HepG2 (cell line): Measurements from ENCODE around the gene ABCC1. TPM values are rescaled to one million over a fixed set of nuclear protein-coding genes. Genes with fewer than 3 reads are reported as not detected.

Experiments used
- MTF1 ChIP-seq: sonication (generic); formaldehyde crosslinking; IDR thresholded peaks from 2 replicates; pipeline ENCODE4 v1.5.0; 2020; ENCODE audit warnings: missing genetic modification reagents
- SNAPC2 ChIP-seq: sonication (generic); formaldehyde crosslinking; IDR thresholded peaks from 2 replicates; pipeline ENCODE4 v1.8.1; 2022; ENCODE audit warnings: mild to moderate bottlenecking, missing genetic modification reagents
- SRY ChIP-seq: sonication (generic); formaldehyde crosslinking; IDR thresholded peaks from 2 replicates; pipeline ENCODE4 v1.8.0; 2022; ENCODE audit warnings: mild to moderate bottlenecking, missing genetic modification reagents
- ZNF296 ChIP-seq: sonication (generic); formaldehyde crosslinking; conservative IDR thresholded peaks from 2 replicates; pipeline ENCODE4 v1.5.0; 2020; ENCODE audit warnings: mild to moderate bottlenecking, missing genetic modification reagents
- ZNF44 ChIP-seq: sonication (generic); formaldehyde crosslinking; IDR thresholded peaks from 2 replicates; pipeline ENCODE4 v1.5.1; 2020; ENCODE audit warnings: mild to moderate bottlenecking, missing genetic modification reagents
- polyA plus RNA-seq, 8 experiments: library from polyadenylated mRNA; depleted of rRNA in 3 of 8; stranded (reverse) in 7 of 8; unstranded in 1 of 8; fragments of >200 nt; fragmentation: Illumina TruSeq in 4 of 8; extraction: Trizol in 4 of 8; gene quantifications; 2 replicates each; pipeline versions ENCODE4 v1.2.1 to v1.2.3, GENCODE V29; 2011 to 2016; ENCODE audit warnings: low read depth in 4 of 8, missing spikeins in 1 of 8, mixed read lengths in 1 of 8; ENCODE audit not compliant: insufficient read depth in 1 of 8
- total RNA-seq, 5 experiments: library from RNA; depleted of rRNA; stranded (reverse); fragments of >200 nt; fragmentation: Illumina TruSeq; extraction: Trizol; gene quantifications; 2 replicates each; pipeline ENCODE4 v1.2.3, GENCODE V29; 2016; ENCODE audit warnings: low read depth in 1 of 5
- TF ChIP-seq, protein P1 (sequence below), 2 experiments: sonication (generic) in 1 of 2; formaldehyde crosslinking in 1 of 2; IDR thresholded peaks; 2 replicates each; pipeline versions ENCODE4 v1.4.0 to v1.6.1; 2018 to 2020; ENCODE audit warnings: missing genetic modification reagents in 2 of 2, borderline replicate concordance in 1 of 2, low read depth in 1 of 2, mild to moderate bottlenecking in 1 of 2, missing biosample characterization in 1 of 2
- TF ChIP-seq, protein P2 (sequence below): sonication (generic); formaldehyde crosslinking; IDR thresholded peaks from 2 replicates; pipeline ENCODE4 v1.9.0; 2021; ENCODE audit warnings: mild to moderate bottlenecking, missing genetic modification reagents
- TF ChIP-seq, protein P3 (sequence below): sonication (generic); formaldehyde crosslinking; conservative IDR thresholded peaks from 2 replicates; pipeline ENCODE4 v1.4.0; 2020; ENCODE audit warnings: missing genetic modification reagents
- TF ChIP-seq, protein P4 (sequence below): sonication (generic); formaldehyde crosslinking; IDR thresholded peaks from 2 replicates; pipeline ENCODE4 v1.5.1; 2020; ENCODE audit warnings: mild to moderate bottlenecking, missing genetic modification reagents, borderline replicate concordance

ABCC1 gene
- total and polyA plus RNA-seq, 2 of the 13 experiments (the other 11 are each of a cell fraction or from before 2014, with no cell fraction given), result 13.0 to 30.6 TPM

DNA sequence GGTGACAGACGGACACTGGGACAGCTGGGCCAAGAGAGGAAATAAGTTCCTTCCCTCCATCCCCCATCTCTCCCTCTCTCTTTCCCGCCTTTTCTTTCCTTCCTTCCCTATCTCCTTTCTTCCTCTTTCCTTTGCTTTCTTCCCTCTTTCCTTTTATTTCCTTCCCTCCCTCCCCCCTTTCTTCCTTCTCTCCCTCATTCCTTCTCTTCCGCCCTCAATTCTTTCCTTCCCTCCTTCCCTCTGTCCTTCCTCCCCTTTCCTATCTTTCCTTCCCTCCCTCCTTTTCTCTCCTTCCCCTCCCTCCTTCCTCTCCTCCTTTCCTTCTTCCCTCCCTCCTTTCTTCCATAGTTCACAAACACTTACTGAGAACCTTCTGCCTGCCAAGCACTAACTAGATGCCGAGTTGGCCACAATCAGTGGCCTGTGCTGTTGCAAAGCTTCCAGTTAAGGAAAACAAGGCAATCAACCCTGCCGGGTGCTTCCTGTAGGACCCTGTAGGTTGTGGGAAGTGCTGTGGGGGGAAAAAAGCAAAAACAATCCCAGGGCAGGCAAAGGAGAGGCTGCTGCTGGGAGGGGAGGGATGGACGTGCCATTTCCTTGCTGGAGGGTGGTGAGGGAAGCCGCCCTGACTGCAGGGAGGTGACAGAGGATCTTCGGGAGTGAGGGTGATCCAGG, 242.2 kb downstream of the ABCC1 start (continued):
- TF ChIP-seq, protein P1, sequence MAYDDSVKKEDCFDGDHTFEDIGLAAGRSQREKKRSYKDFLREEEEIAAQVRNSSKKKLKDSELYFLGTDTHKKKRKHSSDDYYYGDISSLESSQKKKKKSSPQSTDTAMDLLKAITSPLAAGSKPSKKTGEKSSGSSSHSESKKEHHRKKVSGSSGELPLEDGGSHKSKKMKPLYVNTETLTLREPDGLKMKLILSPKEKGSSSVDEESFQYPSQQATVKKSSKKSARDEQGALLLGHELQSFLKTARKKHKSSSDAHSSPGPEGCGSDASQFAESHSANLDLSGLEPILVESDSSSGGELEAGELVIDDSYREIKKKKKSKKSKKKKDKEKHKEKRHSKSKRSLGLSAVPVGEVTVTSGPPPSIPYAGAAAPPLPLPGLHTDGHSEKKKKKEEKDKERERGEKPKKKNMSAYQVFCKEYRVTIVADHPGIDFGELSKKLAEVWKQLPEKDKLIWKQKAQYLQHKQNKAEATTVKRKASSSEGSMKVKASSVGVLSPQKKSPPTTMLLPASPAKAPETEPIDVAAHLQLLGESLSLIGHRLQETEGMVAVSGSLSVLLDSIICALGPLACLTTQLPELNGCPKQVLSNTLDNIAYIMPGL (CRISPR knock-in tag; IDR thresholded peaks at IDR 0.05; ENCODE audit: borderline replicate concordance in 1 of 2, low read depth in 1 of 2), result no peak
- TF ChIP-seq, protein P2, sequence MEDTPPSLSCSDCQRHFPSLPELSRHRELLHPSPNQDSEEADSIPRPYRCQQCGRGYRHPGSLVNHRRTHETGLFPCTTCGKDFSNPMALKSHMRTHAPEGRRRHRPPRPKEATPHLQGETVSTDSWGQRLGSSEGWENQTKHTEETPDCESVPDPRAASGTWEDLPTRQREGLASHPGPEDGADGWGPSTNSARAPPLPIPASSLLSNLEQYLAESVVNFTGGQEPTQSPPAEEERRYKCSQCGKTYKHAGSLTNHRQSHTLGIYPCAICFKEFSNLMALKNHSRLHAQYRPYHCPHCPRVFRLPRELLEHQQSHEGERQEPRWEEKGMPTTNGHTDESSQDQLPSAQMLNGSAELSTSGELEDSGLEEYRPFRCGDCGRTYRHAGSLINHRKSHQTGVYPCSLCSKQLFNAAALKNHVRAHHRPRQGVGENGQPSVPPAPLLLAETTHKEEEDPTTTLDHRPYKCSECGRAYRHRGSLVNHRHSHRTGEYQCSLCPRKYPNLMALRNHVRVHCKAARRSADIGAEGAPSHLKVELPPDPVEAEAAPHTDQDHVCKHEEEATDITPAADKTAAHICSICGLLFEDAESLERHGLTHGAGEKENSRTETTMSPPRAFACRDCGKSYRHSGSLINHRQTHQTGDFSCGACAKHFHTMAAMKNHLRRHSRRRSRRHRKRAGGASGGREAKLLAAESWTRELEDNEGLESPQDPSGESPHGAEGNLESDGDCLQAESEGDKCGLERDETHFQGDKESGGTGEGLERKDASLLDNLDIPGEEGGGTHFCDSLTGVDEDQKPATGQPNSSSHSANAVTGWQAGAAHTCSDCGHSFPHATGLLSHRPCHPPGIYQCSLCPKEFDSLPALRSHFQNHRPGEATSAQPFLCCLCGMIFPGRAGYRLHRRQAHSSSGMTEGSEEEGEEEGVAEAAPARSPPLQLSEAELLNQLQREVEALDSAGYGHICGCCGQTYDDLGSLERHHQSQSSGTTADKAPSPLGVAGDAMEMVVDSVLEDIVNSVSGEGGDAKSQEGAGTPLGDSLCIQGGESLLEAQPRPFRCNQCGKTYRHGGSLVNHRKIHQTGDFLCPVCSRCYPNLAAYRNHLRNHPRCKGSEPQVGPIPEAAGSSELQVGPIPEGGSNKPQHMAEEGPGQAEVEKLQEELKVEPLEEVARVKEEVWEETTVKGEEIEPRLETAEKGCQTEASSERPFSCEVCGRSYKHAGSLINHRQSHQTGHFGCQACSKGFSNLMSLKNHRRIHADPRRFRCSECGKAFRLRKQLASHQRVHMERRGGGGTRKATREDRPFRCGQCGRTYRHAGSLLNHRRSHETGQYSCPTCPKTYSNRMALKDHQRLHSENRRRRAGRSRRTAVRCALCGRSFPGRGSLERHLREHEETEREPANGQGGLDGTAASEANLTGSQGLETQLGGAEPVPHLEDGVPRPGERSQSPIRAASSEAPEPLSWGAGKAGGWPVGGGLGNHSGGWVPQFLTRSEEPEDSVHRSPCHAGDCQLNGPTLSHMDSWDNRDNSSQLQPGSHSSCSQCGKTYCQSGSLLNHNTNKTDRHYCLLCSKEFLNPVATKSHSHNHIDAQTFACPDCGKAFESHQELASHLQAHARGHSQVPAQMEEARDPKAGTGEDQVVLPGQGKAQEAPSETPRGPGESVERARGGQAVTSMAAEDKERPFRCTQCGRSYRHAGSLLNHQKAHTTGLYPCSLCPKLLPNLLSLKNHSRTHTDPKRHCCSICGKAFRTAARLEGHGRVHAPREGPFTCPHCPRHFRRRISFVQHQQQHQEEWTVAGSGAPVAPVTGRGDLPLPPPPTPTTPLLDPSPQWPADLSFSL (CRISPR knock-in tag), result no peak
- TF ChIP-seq SNAPC2 (CRISPR knock-in tag), result no peak
- TF ChIP-seq ZNF296, result no peak
- TF ChIP-seq, protein P3, sequence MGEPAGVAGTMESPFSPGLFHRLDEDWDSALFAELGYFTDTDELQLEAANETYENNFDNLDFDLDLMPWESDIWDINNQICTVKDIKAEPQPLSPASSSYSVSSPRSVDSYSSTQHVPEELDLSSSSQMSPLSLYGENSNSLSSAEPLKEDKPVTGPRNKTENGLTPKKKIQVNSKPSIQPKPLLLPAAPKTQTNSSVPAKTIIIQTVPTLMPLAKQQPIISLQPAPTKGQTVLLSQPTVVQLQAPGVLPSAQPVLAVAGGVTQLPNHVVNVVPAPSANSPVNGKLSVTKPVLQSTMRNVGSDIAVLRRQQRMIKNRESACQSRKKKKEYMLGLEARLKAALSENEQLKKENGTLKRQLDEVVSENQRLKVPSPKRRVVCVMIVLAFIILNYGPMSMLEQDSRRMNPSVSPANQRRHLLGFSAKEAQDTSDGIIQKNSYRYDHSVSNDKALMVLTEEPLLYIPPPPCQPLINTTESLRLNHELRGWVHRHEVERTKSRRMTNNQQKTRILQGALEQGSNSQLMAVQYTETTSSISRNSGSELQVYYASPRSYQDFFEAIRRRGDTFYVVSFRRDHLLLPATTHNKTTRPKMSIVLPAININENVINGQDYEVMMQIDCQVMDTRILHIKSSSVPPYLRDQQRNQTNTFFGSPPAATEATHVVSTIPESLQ (CRISPR knock-in tag), result no peak
- TF ChIP-seq, protein P4, sequence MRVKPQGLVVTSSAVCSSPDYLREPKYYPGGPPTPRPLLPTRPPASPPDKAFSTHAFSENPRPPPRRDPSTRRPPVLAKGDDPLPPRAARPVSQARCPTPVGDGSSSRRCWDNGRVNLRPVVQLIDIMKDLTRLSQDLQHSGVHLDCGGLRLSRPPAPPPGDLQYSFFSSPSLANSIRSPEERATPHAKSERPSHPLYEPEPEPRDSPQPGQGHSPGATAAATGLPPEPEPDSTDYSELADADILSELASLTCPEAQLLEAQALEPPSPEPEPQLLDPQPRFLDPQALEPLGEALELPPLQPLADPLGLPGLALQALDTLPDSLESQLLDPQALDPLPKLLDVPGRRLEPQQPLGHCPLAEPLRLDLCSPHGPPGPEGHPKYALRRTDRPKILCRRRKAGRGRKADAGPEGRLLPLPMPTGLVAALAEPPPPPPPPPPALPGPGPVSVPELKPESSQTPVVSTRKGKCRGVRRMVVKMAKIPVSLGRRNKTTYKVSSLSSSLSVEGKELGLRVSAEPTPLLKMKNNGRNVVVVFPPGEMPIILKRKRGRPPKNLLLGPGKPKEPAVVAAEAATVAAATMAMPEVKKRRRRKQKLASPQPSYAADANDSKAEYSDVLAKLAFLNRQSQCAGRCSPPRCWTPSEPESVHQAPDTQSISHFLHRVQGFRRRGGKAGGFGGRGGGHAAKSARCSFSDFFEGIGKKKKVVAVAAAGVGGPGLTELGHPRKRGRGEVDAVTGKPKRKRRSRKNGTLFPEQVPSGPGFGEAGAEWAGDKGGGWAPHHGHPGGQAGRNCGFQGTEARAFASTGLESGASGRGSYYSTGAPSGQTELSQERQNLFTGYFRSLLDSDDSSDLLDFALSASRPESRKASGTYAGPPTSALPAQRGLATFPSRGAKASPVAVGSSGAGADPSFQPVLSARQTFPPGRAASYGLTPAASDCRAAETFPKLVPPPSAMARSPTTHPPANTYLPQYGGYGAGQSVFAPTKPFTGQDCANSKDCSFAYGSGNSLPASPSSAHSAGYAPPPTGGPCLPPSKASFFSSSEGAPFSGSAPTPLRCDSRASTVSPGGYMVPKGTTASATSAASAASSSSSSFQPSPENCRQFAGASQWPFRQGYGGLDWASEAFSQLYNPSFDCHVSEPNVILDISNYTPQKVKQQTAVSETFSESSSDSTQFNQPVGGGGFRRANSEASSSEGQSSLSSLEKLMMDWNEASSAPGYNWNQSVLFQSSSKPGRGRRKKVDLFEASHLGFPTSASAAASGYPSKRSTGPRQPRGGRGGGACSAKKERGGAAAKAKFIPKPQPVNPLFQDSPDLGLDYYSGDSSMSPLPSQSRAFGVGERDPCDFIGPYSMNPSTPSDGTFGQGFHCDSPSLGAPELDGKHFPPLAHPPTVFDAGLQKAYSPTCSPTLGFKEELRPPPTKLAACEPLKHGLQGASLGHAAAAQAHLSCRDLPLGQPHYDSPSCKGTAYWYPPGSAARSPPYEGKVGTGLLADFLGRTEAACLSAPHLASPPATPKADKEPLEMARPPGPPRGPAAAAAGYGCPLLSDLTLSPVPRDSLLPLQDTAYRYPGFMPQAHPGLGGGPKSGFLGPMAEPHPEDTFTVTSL, result no peak
- no peak for TF ChIP-seq SRY (CRISPR knock-in tag)
- TF ChIP-seq ZNF44 (CRISPR knock-in tag), result no peak
- no peak for TF ChIP-seq MTF1 (CRISPR knock-in tag)
